Naive B cell (primary cell): ENCODE measurements around the gene CYTL1. TPM values are rescaled to one million over a fixed set of nuclear protein-coding genes. Genes with fewer than 3 reads are reported as not detected.
"Not testable (repeated sequence)": the region's sequence is repeated elsewhere in the genome, so short reads cannot be mapped to it uniquely, and the experiment has no call there.

Experiments used
- ATAC-seq, 2 donors: fragments of 150-1000 bp; cut with Tn5 transposase; 2 replicates each; pipeline ENCODE4 v1.10.0; 2021; ENCODE audit warnings: low read depth in 2 of 2, mild to moderate bottlenecking in 2 of 2, moderate library complexity in 2 of 2
- DNase-seq: peaks from one replicate; pipeline ENCODE4 v3.0.0; 2022
- H3K27ac Mint-ChIP-seq, 6 donors: one replicate each; pipeline ENCODE4 v1.8.0; 2020 to 2022; ENCODE audit warnings: mild to moderate bottlenecking in 6 of 6, mixed read lengths in 6 of 6, moderate library complexity in 5 of 6, inconsistent platforms in 2 of 6
- H3K27me3 Mint-ChIP-seq, 3 donors: one replicate each; pipeline ENCODE4 v1.8.0; 2021 to 2022; ENCODE audit warnings: mixed read lengths in 3 of 3, mild to moderate bottlenecking in 1 of 3
- H3K36me3 Mint-ChIP-seq, 2 donors: one replicate each; pipeline ENCODE4 v1.8.0; 2020 to 2022; ENCODE audit warnings: mixed read lengths in 2 of 2, inconsistent platforms in 1 of 2, mild to moderate bottlenecking in 1 of 2
- H3K4me1 Mint-ChIP-seq, 3 donors: one replicate each; pipeline ENCODE4 v1.8.0; 2020 to 2022; ENCODE audit warnings: mixed read lengths in 3 of 3, inconsistent platforms in 1 of 3, mild to moderate bottlenecking in 1 of 3, moderate library complexity in 1 of 3
- H3K4me3 Mint-ChIP-seq, 8 donors: one replicate each; pipeline ENCODE4 v1.8.0; 2020 to 2022; ENCODE audit warnings: mild to moderate bottlenecking in 8 of 8, mixed read lengths in 8 of 8, moderate library complexity in 8 of 8, inconsistent platforms in 2 of 8
- H3K9me3 Mint-ChIP-seq, 7 donors: one replicate each; pipeline ENCODE4 v1.8.0; 2020 to 2022; ENCODE audit warnings: mixed read lengths in 7 of 7, mild to moderate bottlenecking in 5 of 7, inconsistent platforms in 2 of 7, moderate library complexity in 1 of 7
- polyA plus RNA-seq, 6 donors: library from polyadenylated mRNA; unstranded; fragments of 300-500 nt; fragmentation: Illumina TruSeq; gene quantifications; one replicate each; pipeline ENCODE4 v1.2.3, GENCODE V29; 2021; ENCODE audit warnings: low read depth in 6 of 6

Gene CYTL1, protein sequence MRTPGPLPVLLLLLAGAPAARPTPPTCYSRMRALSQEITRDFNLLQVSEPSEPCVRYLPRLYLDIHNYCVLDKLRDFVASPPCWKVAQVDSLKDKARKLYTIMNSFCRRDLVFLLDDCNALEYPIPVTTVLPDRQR
- not detected for polyA plus RNA-seq

DNA sequence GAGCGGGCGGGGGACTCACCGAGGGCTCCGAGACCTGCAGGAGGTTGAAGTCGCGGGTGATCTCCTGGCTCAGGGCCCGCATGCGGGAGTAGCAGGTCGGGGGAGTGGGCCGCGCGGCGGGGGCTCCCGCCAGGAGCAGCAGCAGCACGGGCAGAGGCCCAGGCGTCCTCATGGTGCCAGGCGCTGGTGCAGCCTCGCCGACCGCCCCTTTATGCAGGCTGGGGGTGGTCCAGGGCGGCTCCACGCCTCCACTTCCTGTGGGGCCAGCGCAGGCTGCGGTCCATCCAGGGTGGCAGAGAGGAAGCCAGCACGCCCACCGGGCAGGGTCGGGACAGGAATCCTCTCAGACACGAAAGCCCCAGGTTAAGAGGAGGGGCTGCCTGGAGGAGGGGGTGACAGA lies at the start of gene CYTL1:
CYTL1 (minus strand) TSS at position 185 of the 400 bp plus-strand sequence; CDS start at position 172, 13 bp downstream.
- ATAC-seq (no peak), DNase-seq (no peak)
- Mint-ChIP-seq H3K27me3 (peaks cover 19 to 40% (median 33%) of the 10 kb centered on the region in 3 donors), H3K9me3 (peaks cover 0 to 8% (median 4%) of the 10 kb centered on the region in 7 donors), H3K4me3 (peak within 1 kb of the TSS in 4 of 8 donors; percentile 21 to 50 (median 35)), H3K4me1 (peaks cover 0 to 8% (median 4%) of the 10 kb centered on the region in 3 donors), H3K27ac (peak within 1 kb of the TSS in 1 of 6 donors; percentile 33), H3K36me3 (no peaks in the 10 kb centered on the region)

DNA sequence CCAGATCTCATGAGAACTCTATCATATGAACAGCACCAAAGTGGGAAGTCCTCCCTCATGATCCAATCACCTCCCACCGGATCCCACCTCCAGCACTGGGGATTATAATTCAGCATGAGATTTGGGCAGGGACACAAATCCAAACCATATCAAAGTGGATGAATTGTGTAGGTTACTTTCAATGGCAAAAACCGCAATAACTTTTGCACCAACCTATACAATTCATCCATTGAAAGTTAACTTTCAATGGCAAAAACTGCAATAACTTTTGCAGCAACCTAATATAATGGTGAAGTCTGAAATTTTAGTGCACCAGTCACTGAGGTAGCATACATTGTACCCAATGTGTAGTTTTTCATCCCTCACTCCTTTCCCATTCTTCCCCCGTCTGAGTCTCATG lies 48.6 kb upstream of the CYTL1 start:
- H3K36me3 Mint-ChIP-seq = peaks cover 0 to 15% of the 10 kb centered on the region in 2 donors

DNA sequence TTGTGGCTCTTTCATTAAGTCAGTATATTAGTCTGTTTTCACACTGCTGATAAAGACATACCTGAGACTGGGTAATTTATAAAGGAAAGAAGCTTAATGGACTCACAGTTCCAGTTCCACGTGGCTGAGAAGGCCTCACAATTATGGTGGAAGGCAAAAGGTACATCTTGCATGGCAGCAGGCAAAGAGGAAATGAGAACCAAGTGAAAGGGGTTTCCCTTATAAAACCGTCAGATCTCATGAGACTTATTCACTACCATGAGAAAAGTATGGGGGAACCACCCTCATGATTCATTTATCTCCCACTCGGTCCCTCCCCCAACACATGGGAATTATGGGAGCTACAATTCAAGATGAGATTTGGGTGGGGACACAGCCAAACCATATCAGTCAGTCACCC lies 47.7 kb upstream of the CYTL1 start:
- not testable (repeated sequence) for H3K4me3 Mint-ChIP-seq, DNase-seq, H3K4me1 Mint-ChIP-seq, H3K27me3 Mint-ChIP-seq
- Mint-ChIP-seq H3K36me3 (peaks cover 0 to 15% of the 10 kb centered on the region in 2 donors), H3K9me3 (peaks cover 10 to 30% (median 21%) of the 10 kb centered on the region in 7 donors), H3K27ac (peak overlapping the region in 1 of 6 donors; percentile 2)
- peak; percentile 20 to 50 for ATAC-seq

More for the DNA sequence above, 48.6 kb upstream of the CYTL1 start:
- ATAC-seq (no peak), DNase-seq (no peak)
- peaks cover 10 to 30% (median 19%) of the 10 kb centered on the region in 7 donors for H3K9me3 Mint-ChIP-seq
- H3K4me3 Mint-ChIP-seq = no peak overlapping the region
- H3K27ac Mint-ChIP-seq = no peak overlapping the region
- peaks cover 0 to 3% (median 0%) of the 10 kb centered on the region in 3 donors for H3K4me1 Mint-ChIP-seq
- no peaks in the 10 kb centered on the region for H3K27me3 Mint-ChIP-seq

DNA sequence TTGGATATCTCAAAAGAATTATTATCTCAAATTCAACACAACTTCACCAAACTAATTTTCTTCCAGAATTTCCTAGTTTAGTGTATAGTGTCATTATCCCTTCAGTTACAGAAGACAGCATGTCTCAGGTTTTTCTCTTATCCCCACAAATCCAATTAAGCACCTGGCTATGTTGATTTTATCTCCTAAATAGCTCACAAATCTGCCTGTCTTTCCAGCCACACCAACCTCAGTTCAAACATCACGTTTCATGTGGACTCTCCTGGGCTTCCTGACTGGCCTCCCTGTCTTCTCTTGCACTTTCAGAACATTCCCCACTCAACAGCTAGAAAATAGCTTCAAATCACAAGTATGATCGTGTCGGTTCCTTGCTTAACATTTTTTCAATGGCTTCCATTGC lies 46.8 kb upstream of the CYTL1 start:
- Mint-ChIP-seq H3K36me3 (peaks cover 0 to 15% of the 10 kb centered on the region in 2 donors), H3K4me1 (peaks cover 0 to 3% (median 0%) of the 10 kb centered on the region in 3 donors), H3K27ac (no peak overlapping the region), H3K9me3 (peaks cover 11 to 32% (median 22%) of the 10 kb centered on the region in 7 donors), H3K27me3 (no peaks in the 10 kb centered on the region), H3K4me3 (no peak overlapping the region)
- ATAC-seq (no peak), DNase-seq (no peak)

DNA sequence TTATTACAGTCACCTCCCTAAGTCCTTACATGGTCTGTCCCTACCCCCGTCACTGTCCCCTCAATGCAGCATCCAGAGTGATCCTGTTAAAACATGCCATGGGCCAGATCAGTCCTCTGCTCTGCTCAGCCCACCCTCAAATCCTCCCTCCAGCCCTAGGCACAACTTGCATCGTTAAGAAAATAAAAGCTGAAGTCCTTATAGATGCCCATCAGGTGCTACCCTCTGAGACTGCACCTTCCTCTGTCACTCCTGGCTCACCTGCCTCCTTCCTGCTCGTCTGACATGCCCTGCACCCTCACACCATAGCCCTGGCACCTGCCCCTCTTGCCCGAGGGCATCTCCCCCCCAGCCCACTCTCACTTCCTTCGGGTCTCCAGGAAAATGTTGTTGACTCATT lies 36.2 kb upstream of the CYTL1 start:
- Mint-ChIP-seq H3K27ac (peak overlapping the region in 2 of 6 donors; percentile 30 to 66), H3K36me3 (no peaks in the 10 kb centered on the region), H3K9me3 (peaks cover 0 to 19% (median 10%) of the 10 kb centered on the region in 7 donors), H3K27me3 (peaks cover 25 to 35% (median 30%) of the 10 kb centered on the region in 3 donors), H3K4me1 (peaks cover 9 to 18% (median 13%) of the 10 kb centered on the region in 3 donors), H3K4me3 (peak overlapping the region in 1 of 8 donors; percentile 1)
- no peak for ATAC-seq
- DNase-seq = no peak

GRCh38 chr4:5054532-5054931 lies 35.3 kb upstream of the CYTL1 start:
- H3K4me1 Mint-ChIP-seq = peaks cover 11 to 21% (median 18%) of the 10 kb centered on the region in 3 donors
- H3K27me3 Mint-ChIP-seq = peaks cover 28 to 41% (median 32%) of the 10 kb centered on the region in 3 donors
- H3K9me3 Mint-ChIP-seq = peaks cover 0 to 12% (median 1%) of the 10 kb centered on the region in 7 donors
- H3K4me3 Mint-ChIP-seq = peak overlapping the region in 1 of 8 donors; percentile 19
- no peak for DNase-seq
- H3K27ac Mint-ChIP-seq = no peak overlapping the region
- ATAC-seq = no peak
- H3K36me3 Mint-ChIP-seq = no peaks in the 10 kb centered on the region

- no peak for ATAC-seq
- H3K36me3 Mint-ChIP-seq = no peaks in the 10 kb centered on the region
- peaks cover 0 to 2% (median 0%) of the 10 kb centered on the region in 7 donors for H3K9me3 Mint-ChIP-seq
- H3K4me1 Mint-ChIP-seq = peaks cover 11 to 21% (median 18%) of the 10 kb centered on the region in 3 donors
- H3K4me3 Mint-ChIP-seq = peak overlapping the region; percentile 76 to 88 (median 86)
- no peak overlapping the region for H3K27ac Mint-ChIP-seq
- H3K27me3 Mint-ChIP-seq = peaks cover 34 to 48% (median 44%) of the 10 kb centered on the region in 3 donors
- no peak for DNase-seq
Observed at GRCh38 chr4:5052726-5053425, 33.6 kb upstream of the CYTL1 start.

GRCh38 chr4:5052204-5052702 lies 33.0 kb upstream of the CYTL1 start:
- H3K36me3 Mint-ChIP-seq = no peaks in the 10 kb centered on the region
- peak overlapping the region; percentile 76 to 88 (median 86) for H3K4me3 Mint-ChIP-seq
- peak in 1 of 2 donors; percentile 27 for ATAC-seq
- peaks cover 34 to 50% (median 48%) of the 10 kb centered on the region in 3 donors for H3K27me3 Mint-ChIP-seq
- H3K27ac Mint-ChIP-seq = peak overlapping the region in 1 of 6 donors; percentile 59
- H3K4me1 Mint-ChIP-seq = peaks cover 11 to 21% (median 18%) of the 10 kb centered on the region in 3 donors
- DNase-seq = no peak
- H3K9me3 Mint-ChIP-seq = peaks cover 0 to 2% (median 0%) of the 10 kb centered on the region in 7 donors

DNA sequence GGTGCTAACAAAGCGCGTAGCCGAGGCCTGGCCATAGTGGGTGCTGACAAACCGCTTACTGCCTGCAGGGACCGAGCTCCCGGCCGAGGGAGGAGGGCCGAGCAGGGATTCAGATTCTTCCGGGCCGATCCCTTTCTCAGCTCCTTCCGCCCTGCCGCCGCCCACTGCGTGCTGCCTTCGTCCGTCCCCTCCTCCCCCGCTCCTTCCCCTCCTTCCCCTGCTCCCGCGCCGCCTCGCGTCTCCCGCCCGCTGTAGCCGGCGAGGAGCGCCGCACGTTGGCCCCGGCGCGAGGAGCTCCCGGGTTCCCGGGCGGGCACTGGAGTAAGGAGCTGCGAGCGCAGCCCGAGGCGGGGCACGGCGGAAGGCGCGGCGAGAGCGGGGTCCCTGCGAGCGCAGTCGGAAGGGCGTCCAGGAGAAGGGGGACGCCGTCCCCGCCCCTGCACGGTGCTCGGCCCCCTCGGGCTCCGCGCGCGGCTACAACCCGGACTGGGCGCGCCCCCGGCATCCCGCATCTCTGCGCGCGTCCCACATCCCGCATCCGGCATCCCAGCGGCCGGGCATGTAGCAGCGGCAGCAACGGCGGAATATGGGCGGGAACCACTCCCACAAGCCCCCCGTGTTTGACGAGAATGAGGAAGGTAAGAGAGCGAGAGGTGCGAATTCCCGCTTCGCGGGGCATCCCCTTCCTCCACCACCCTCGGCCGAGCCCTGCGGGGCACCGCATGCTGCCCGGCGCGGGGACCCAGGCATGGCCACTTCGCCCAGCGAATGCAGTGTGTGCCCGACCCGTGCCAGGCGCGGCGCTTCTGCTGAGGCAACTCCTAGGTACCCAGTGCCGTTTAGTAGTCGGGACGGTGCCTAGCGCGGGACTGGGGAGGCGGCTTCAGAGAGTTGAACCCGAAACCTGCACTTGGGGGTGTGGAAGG lies 32.3 kb upstream of the CYTL1 start, which contains the start of gene STK32B:
STK32B (plus strand) TSS at position 203 of the 926 bp plus-strand sequence.
- DNase-seq = peak; percentile 12
- Mint-ChIP-seq H3K9me3 (peaks cover 0 to 2% (median 0%) of the 10 kb centered on the region in 7 donors), H3K4me1 (peaks cover 11 to 21% (median 18%) of the 10 kb centered on the region in 3 donors), H3K27me3 (peaks cover 39 to 56% (median 48%) of the 10 kb centered on the region in 3 donors), H3K4me3 (peak within 1 kb of the TSS; percentile 85 to 96 (median 88)), H3K27ac (peak within 1 kb of the TSS in 2 of 6 donors; percentile 59 to 84), H3K36me3 (no peaks in the 10 kb centered on the region)
- ATAC-seq = peak; percentile 34 to 53

DNA sequence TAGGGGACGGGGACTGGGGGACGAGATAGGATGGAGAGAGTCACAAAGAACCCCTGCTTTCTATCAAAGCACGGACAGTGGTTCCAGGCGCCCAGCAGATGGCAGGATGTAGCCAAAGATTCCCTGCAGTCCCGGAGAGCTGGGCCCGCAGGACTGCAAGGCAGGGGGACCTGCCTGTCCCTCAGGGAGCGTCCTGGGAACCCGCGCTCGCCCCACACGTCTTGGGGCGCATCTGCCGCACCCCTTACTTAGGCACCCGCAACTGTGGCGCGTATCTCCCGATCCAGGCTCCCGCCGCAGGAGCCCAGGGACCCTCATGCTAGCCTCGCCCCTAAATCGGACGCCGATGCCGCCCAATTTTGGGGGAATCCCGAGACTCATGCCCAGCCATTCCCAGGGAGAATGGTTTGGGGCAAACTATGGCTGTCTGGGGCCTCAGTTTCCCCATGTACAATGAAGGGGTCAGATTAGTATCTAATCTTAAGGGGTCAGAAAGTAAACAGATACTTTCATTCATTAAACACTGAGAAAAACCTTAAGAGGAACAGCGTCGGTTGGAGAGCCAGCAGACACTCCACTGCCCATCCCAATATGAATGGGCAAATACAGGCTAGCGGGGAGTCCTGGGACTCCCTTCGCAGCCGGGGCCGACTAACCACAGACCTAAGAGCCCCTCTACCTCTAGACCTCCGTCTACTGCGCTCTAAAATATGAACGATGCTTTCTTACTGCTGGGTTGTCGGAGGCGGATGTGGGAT lies 31.4 kb upstream of the CYTL1 start:
- peak overlapping the region; percentile 82 to 96 (median 88) for H3K4me3 Mint-ChIP-seq
- DNase-seq (peak; percentile 20), ATAC-seq (peak; percentile 50 to 52)
- peaks cover 0 to 7% (median 0%) of the 10 kb centered on the region in 7 donors for H3K9me3 Mint-ChIP-seq
- peaks cover 39 to 54% (median 48%) of the 10 kb centered on the region in 3 donors for H3K27me3 Mint-ChIP-seq
- H3K27ac Mint-ChIP-seq = peak overlapping the region in 1 of 6 donors; percentile 84
- H3K4me1 Mint-ChIP-seq = peaks cover 11 to 22% (median 20%) of the 10 kb centered on the region in 3 donors
- no peaks in the 10 kb centered on the region for H3K36me3 Mint-ChIP-seq

- no peak for ATAC-seq
Observed at GRCh38 chr4:5048721-5049120, 29.5 kb upstream of the CYTL1 start.

GRCh38 chr4:5045097-5045496 lies 25.8 kb upstream of the CYTL1 start:
- Mint-ChIP-seq H3K27ac (peak overlapping the region in 4 of 6 donors; percentile 8 to 82 (median 64)), H3K9me3 (peaks cover 0 to 8% (median 5%) of the 10 kb centered on the region in 7 donors), H3K4me3 (peak overlapping the region in 7 of 8 donors; percentile 5 to 78 (median 60)), H3K4me1 (peaks cover 17 to 25% (median 20%) of the 10 kb centered on the region in 3 donors), H3K36me3 (no peaks in the 10 kb centered on the region), H3K27me3 (peaks cover 17 to 47% (median 28%) of the 10 kb centered on the region in 3 donors)
- peak; percentile 9 for DNase-seq
- ATAC-seq = peak; percentile 82 to 86

More at GRCh38 chr4:5048721-5049120, 29.5 kb upstream of the CYTL1 start:
- peaks cover 41 to 56% (median 47%) of the 10 kb centered on the region in 3 donors for H3K27me3 Mint-ChIP-seq
- H3K9me3 Mint-ChIP-seq = peaks cover 0 to 8% (median 5%) of the 10 kb centered on the region in 7 donors
- no peak overlapping the region for H3K4me3 Mint-ChIP-seq
- no peaks in the 10 kb centered on the region for H3K36me3 Mint-ChIP-seq
- DNase-seq = no peak
- no peak overlapping the region for H3K27ac Mint-ChIP-seq
- peaks cover 28 to 41% (median 39%) of the 10 kb centered on the region in 3 donors for H3K4me1 Mint-ChIP-seq
